IMR-90 (cell line): ENCODE data around the gene SPTSSB.

Experiments
- CEBPB ChIP-seq: IDR thresholded peaks from 2 replicates; pipeline ENCODE4 v1.6.1; 2012; ENCODE audit warnings: low read depth, low read length, improper control_type of control experiment
- CTCF ChIP-seq: conservative IDR thresholded peaks from 2 replicates; pipeline ENCODE4 v1.5.1; 2012; ENCODE audit warnings: mild to moderate bottlenecking, low read depth, low read length, improper control_type of control experiment
- ELK1 ChIP-seq: fragments of 150-350 bp; IDR thresholded peaks from 2 replicates; pipeline ENCODE4 v1.6.1; 2016; ENCODE audit warnings: low read depth, mild to moderate bottlenecking, low read length, moderate library complexity, borderline replicate concordance
- FOS ChIP-seq: fragments of 150-350 bp; IDR thresholded peaks from 2 replicates; pipeline ENCODE4 v1.6.1; 2016; ENCODE audit warnings: low read depth, low read length
- MAZ ChIP-seq: IDR thresholded peaks from 2 replicates; pipeline ENCODE4 v1.6.1; 2012; ENCODE audit warnings: low read depth, mild to moderate bottlenecking, low read length, improper control_type of control experiment, moderate library complexity, borderline replicate concordance
- MXI1 ChIP-seq: IDR thresholded peaks from 2 replicates; pipeline ENCODE4 v1.6.1; 2012; ENCODE audit warnings: low read depth, mild to moderate bottlenecking, low read length, moderate library complexity, borderline replicate concordance
- POLR2A ChIP-seq: IDR thresholded peaks from 2 replicates; pipeline ENCODE4 v1.6.1; 2012; ENCODE audit warnings: mild to moderate bottlenecking, low read depth, low read length
- RAD21 ChIP-seq: IDR thresholded peaks from 2 replicates; pipeline ENCODE4 v1.6.1; 2012; ENCODE audit warnings: low read length, improper control_type of control experiment
- RFX5 ChIP-seq: IDR thresholded peaks from 2 replicates; pipeline ENCODE4 v1.8.0; 2012; ENCODE audit warnings: low read depth, mild to moderate bottlenecking, low read length, moderate library complexity
- SMC3 ChIP-seq: fragments of 150-350 bp; IDR thresholded peaks from 2 replicates; pipeline ENCODE4 v1.6.1; 2016; ENCODE audit warnings: low read depth, mild to moderate bottlenecking, antibody characterized with exemption, low read length, moderate library complexity
- USF2 ChIP-seq: fragments of 150-350 bp; IDR thresholded peaks from 2 replicates; pipeline ENCODE4 v1.6.1; 2017; ENCODE audit warnings: mild to moderate bottlenecking, antibody characterized with exemption, low read length, low read depth

- TF ChIP-seq CTCF = no peak
- TF ChIP-seq RFX5 = no peak
- TF ChIP-seq POLR2A = no peak
- TF ChIP-seq CEBPB = no peak
- TF ChIP-seq RAD21 = no peak
- no peak for TF ChIP-seq MAZ
- no peak for TF ChIP-seq USF2
- TF ChIP-seq SMC3 = no peak
- no peak for TF ChIP-seq MXI1
- TF ChIP-seq ELK1 = no peak
- no peak for TF ChIP-seq FOS
Observed at GRCh38 chr3:161393803-161394202, 22.5 kb upstream of the SPTSSB start.
